ENCODE measurements around the gene RND1. TPM values are rescaled to one million over a fixed set of nuclear protein-coding genes. Genes with fewer than 3 reads are reported as not detected.

RND1 gene
- total RNA-seq, 1 experiment from 2014 or later = 2.7 TPM

- Histone ChIP-seq H2AFZ (no peak overlapping the region), H3K9me2 (ENCODE audit: insufficient read depth) (no peaks in the 10 kb centered on the region), H3K27me3 (ENCODE audit: insufficient read depth, low read depth) (no peaks in the 10 kb centered on the region), H3F3A (ENCODE audit: insufficient read depth, low read depth) (no peaks in the 10 kb centered on the region; the same call in 1 of the 2 replicates), H3K27ac (no peak overlapping the region), H3K9me3 (ENCODE audit: insufficient read depth, low read depth) (no peaks in the 10 kb centered on the region), H3K36me3 (ENCODE audit: low read depth) (no peaks in the 10 kb centered on the region), H3K79me2 (ENCODE audit: low read depth) (no peaks in the 10 kb centered on the region), H4K20me1 (ENCODE audit: insufficient read depth) (no peaks in the 10 kb centered on the region), H3K4me2 (no peak overlapping the region), H3K4me3 (no peak overlapping the region), H3K4me1 (replicated peaks; ENCODE audit: insufficient read depth) (no peaks in the 10 kb centered on the region)
- DNase-seq = peak in 1 of 2 experiments; percentile 64
- CTCF ChIA-PET = interaction anchor here (0.6 to 1.2 kb wide), 2 partner anchors 11 to 65 kb away, joined by 3 to 5 read pairs; no protein-coding TSS in a partner anchor
- TF ChIP-seq CTCF (conservative IDR thresholded peaks at IDR 0.05) (no peak), EZH2 (IDR thresholded peaks at IDR 0.05; ENCODE audit: low read depth) (no peak)
- no TSS peak for BruUV-seq (replicated peaks)
- POLR2A ChIA-PET (ENCODE audit: unreplicated experiment) = no interaction called here
- intact Hi-C loops (cut with micrococcal nuclease; ENCODE audit: unreplicated experiment) = no loop called here
Observed at GRCh38 chr12:48826209-48826855, 39.3 kb downstream of the RND1 start.

GRCh38 chr12:48824905-48825304 is 40.8 kb downstream of the RND1 start:
- CTCF ChIA-PET = interaction anchor here (0.5 kb wide), 1 partner anchor 18 kb away, joined by 7 read pairs; no protein-coding TSS in a partner anchor

DNA sequence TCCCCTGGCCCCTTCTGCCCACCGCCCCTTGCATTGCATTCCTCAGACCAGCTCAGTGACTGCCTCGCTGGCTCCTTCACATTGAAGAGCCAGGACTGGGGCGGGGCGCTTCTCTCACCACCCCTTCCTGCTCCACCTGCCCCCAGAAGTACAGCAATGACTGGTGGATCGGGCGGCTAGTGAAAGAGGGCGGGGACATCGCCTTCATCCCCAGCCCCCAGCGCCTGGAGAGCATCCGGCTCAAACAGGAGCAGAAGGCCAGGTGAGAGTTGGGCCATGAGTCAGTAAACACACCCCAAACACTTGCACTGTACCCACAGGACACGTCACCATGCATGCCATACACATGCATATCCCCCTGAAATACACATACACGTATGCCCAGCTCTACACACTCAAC is 41.6 kb downstream of the RND1 start:
- Histone ChIP-seq H3K4me3 (no peak overlapping the region), H4K20me1 (ENCODE audit: insufficient read depth) (no peaks in the 10 kb centered on the region), H3K4me2 (no peak overlapping the region), H3F3A (ENCODE audit: insufficient read depth, low read depth) (no peaks in the 10 kb centered on the region; the same call in 1 of the 2 replicates), H3K36me3 (ENCODE audit: low read depth) (no peaks in the 10 kb centered on the region), H3K9me2 (ENCODE audit: insufficient read depth) (no peaks in the 10 kb centered on the region), H3K79me2 (ENCODE audit: low read depth) (no peaks in the 10 kb centered on the region), H3K9me3 (ENCODE audit: insufficient read depth, low read depth) (no peaks in the 10 kb centered on the region), H3K4me1 (replicated peaks; ENCODE audit: insufficient read depth) (no peaks in the 10 kb centered on the region), H3K27ac (no peak overlapping the region), H2AFZ (no peak overlapping the region), H3K27me3 (ENCODE audit: insufficient read depth, low read depth) (no peaks in the 10 kb centered on the region)
- DNase-seq = no peak
- ChIA-PET POLR2A (ENCODE audit: unreplicated experiment) (no interaction called here), CTCF (no interaction called here)
- intact Hi-C loops (cut with micrococcal nuclease; ENCODE audit: unreplicated experiment) = no loop called here
- no TSS peak for BruUV-seq (replicated peaks)
- TF ChIP-seq CTCF (conservative IDR thresholded peaks at IDR 0.05) = no peak
- TF ChIP-seq EZH2 (IDR thresholded peaks at IDR 0.05; ENCODE audit: low read depth) = no peak

More at GRCh38 chr12:48824905-48825304, 40.8 kb downstream of the RND1 start:
- H3K9me3 ChIP-seq (ENCODE audit: insufficient read depth, low read depth) = no peaks in the 10 kb centered on the region
- DNase-seq = no peak
- H4K20me1 ChIP-seq (ENCODE audit: insufficient read depth) = no peaks in the 10 kb centered on the region
- intact Hi-C loops (cut with micrococcal nuclease; ENCODE audit: unreplicated experiment) = no loop called here
- POLR2A ChIA-PET (ENCODE audit: unreplicated experiment) = no interaction called here
- no peaks in the 10 kb centered on the region for H3K27me3 ChIP-seq (ENCODE audit: insufficient read depth, low read depth)
- H3K9me2 ChIP-seq (ENCODE audit: insufficient read depth) = no peaks in the 10 kb centered on the region
- no peaks in the 10 kb centered on the region for H3K36me3 ChIP-seq (ENCODE audit: low read depth)
- no TSS peak for BruUV-seq (replicated peaks)
- no peak overlapping the region for H3K4me2 ChIP-seq
- no peaks in the 10 kb centered on the region for H3K79me2 ChIP-seq (ENCODE audit: low read depth)
- no peak overlapping the region for H2AFZ ChIP-seq
- H3F3A ChIP-seq (ENCODE audit: insufficient read depth, low read depth) = no peaks in the 10 kb centered on the region; the same call in 1 of the 2 replicates
- H3K4me3 ChIP-seq = no peak overlapping the region
- no peaks in the 10 kb centered on the region for H3K4me1 ChIP-seq (replicated peaks; ENCODE audit: insufficient read depth)
- no peak for TF ChIP-seq CTCF (conservative IDR thresholded peaks at IDR 0.05)
- TF ChIP-seq EZH2 (IDR thresholded peaks at IDR 0.05; ENCODE audit: low read depth) = no peak
- no peak overlapping the region for H3K27ac ChIP-seq

Data from PC-9 (cell line).